Stimulated activated CD4-positive, alpha-beta T cell treated with anti-CD3 and anti-CD28 coated beads, TNF-alpha, amount 100 ng/mL, for 1 hour (primary cell): ENCODE results near the gene CPVL.
A peak's percentile ranks its signal among the peaks of the same experiment; 100 is the strongest.
"Not testable (repeated sequence)": the region's sequence is repeated elsewhere in the genome, so short reads cannot be mapped to it uniquely, and the experiment has no call there.

Experiments used
- DNase-seq, 3 donors: peaks; one replicate each; pipeline ENCODE4 v3.0.0-alpha.2; 2020; ENCODE audit warnings: low read depth in 3 of 3, low spot score in 1 of 3

The CPVL gene

DNA sequence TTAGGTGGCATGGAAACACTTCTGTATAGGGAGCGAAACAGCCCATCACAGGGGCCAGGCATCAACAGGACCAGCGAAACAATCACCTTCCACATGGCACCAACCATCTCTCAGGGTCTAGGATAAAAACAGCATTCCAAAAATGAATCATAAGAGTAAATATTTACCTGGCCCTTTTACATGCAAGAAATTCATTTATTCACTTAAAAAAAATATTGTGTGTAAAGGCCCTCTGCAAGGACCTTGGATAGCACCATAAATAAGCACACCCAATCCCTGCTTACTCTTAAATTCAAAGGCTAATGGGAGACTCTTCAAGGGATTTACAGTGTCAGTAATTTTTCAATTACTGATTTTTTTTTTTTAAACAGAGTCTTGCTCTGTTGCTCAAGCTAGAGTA, 25.4 kb downstream of the CPVL start:
- no peak for DNase-seq

DNA sequence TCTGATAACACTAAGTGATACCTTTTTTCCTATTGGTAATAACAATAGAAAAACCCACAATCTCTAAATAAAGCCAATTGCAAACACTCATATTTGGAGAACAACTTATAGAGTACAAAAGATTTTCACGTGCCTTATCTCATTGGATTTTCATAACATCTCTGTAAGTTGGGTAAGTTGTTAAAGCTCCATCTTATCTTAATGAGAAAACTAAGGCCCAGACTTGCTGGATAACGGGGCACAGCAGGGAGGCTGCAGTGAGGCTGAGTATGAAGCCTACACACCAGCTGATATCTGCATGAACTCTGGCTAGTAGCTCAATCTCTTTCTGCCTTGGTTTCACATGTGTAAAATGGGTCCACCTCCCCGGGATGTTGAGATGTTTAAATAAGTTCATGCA, 26.8 kb downstream of the CPVL start:
- DNase-seq = no peak

DNA sequence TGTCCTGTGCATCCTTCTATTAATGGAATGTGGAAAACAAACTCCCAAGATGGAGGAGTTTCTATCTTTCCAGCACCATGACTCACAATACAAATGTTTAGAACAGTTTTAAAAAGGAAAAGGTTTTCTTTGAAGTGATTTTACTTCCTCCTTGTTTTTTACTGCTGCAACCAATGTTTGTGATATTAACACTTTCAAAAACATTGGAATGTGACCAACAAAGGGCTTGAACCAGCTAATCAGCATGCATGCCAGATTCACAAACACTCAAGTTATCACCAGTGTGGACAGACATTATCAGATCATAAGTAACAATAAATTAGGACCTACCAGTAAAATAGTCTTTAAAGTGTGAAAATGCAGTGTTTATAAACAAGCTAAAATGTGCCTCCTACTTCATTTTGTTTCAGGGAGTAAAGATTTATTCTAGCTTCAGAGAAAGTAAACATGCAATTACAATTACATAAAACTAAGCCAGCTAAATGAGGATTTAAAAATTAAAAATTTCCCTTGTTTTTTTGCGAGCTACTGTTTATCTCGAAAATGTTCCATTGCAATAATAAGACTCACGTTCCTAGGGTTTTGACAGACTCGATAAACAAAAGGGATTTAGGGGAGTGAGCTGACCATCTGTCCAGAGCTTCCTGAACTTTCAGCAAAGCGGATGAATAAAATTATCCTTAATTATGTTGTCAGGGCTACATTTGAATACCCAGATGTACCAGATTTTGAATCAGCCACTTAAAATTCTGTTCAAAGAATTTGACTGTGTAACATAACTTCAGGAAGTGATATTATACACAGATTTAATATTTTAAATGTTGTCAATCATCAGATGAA, 29.8 kb downstream of the CPVL start:
- no peak for DNase-seq

DNA sequence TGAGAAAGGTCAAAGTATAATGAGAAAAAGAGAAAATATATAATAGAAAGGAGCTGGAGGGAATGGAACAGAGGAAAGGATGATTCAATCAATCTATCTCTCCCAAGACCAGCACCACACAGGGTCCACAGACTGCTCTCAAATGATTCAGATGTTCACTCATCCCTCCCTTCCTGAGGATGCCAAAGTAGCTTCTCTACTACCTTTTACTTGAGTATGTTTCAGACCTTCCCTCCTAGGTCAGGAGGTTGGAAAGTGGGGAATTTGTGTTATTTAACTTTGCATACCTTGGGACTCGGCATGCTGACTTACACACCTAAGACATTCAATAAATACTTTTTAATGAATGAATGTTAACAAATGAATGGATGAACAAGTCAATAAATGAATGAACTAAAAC, 30.6 kb downstream of the CPVL start:
- DNase-seq = no peak

DNA sequence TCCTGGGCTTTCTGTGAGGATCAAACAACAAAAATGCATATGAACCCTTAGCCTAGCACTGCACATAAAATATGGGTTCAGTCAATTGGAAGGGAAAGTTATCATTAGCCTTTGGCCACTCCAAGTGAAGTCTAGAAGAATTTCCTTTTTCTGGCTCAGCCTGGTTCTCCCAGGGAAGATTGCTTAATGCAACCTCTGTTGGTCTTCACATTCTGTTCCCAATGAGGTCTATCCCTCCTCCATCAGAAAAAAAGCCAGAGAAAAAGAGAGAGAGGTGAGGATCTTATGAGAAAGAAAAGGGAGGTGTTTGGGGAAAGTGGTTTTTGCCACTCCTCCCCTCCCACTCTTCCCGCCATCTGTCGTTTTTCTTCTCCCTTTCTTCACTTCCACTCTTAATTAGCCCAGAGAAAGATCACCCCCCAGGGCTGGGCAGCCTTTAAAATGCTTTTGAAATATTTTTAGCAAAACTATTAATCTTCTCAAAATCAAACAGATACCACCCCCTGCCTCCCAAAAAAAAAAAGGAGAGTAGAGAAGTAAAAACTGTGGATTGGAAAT, 31.1 kb downstream of the CPVL start:
- DNase-seq = no peak

DNA sequence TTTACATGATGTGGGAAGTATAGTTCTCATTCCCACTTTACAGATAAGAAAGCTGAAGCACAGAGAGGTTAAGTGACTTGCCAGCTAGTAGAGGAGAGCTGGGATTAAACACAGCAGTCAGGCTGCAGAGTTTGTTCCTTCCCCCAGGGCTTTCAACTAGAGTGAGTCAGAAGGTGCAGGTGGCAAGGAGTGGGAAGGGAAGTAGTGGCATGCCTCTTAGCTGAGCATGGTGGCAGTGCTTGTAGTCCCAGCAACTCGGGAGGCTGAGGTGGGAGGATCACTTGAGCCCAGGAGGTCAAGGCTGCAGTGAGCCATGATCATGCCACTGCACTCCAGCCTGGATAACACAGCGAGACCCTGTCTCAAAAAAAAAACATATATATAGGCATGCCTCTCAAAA, 32.1 kb downstream of the CPVL start:
- not testable (repeated sequence) for DNase-seq

DNA sequence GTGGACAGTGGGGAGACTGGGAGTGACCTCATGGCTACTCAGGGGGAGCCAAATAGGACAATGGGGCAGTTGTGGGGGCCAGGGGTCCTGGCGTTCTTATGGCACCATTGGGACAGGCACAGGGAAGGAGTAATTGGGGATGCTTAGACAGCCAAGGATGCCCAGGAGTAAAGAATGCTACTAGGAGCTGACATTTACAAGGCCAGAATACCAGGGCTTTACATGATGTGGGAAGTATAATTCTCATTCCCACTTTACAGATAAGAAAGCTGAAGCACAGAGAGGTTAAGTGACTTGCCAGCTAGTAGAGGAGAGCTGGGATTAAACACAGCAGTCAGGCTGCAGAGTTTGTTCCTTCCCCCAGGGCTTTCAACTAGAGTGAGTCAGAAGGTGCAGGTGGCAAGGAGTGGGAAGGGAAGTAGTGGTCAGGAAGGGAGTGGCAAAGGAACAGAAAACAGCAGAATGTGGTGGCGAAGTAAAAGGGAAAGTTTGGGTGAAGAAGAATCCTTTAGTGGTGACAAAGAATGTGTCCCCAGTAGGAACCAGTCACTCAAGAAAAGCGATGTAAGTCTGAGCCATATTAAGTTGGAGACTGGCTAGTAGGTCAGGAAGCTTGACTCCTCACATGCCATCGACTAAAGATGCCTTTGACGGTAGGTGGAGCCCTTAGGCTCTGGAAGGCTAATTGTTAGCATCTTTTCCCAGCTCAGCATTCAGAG, 32.8 kb downstream of the CPVL start:
- DNase-seq = no peak

DNA sequence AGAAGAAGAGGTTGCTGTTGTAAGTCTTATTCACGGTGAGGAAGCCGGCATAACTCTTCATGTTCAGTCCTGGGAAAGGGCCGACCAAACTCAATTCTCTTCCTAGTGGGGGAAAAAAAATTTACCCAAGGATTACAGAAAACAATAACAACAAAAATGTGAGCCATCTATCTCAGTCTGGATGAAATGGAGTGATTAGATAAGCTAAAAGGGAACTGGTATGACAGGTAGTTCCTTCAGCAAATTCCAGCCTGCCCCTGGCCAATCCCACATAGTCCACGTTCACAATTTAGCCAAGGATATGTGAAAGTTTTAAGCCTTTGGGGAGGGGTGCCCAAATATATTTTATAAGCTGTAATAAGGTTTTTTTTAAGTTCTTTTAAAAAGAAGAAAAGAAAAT, 33.6 kb downstream of the CPVL start:
- DNase-seq = no peak

DNA sequence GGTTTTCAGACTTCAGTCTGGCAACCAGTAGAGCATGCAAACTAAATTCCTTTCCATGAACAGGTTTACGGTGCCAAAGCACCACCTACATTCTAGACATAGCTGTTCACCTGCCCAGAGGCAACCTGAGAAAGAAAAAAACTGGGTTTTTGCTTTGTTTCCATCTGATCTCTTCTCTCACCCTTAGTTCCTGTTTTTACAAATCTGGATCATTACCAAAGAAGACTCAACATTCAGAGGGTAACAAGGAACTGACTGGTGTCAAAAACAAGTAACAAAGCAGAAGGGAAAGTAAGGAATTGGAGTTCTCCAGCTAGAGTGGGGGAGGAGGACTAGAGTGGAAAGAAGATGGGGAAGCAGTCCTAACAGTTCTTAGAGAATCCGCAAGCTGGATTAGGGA, 36.4 kb downstream of the CPVL start:
- no peak for DNase-seq

DNA sequence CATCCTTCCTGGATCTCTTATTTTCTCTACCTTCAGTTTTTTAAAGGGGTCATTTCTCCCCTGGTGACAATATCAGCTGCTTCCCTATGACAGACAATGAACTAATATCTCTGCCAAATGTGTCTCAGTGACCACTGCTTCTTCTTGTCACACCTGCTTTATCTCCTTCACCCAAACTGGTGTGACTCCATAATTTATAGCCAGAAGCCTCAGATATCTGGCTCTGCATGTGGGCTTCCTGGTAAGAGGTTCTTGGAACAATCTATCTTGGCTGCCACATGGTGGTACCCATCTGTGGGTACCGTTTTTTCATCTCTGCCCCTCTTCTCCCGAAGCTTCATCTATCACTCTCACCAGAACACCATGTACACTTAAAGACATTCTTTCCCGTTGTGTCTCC, 37.0 kb downstream of the CPVL start:
- DNase-seq = no peak

DNA sequence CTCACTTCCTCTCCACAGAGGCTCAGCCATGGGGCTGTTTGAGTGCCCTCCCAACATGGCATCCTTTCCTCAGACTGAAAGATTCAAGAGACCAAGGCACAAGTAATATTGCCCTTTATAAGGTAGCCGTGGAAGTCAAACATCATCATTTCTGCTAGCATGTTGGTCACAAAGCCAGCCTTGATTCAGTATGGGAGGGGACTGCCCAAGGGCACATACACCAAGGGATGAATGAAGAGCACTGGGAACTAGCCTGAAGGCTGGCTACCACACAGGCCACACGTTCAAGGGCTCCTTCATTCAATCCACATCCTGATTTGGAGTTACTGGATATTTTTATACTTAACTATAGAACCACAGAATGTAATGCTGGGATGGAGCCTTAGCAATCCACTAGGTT, 39.3 kb downstream of the CPVL start:
- DNase-seq = no peak

DNA sequence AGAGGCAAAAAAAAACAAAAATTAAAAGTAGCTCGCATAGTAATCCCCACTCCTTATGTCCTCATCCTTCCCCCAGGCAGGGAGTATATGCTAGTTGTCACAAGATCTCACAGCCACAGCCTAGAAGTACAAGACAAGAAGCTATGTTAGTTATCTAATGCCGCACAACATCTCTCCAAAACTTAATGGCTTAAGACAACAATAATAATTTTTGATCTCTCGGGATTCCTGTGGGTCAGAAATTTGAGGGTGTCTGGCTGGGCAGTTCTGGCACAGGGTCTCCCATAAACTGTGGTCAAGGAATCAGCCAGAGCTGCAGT, 39.7 kb downstream of the CPVL start:
- DNase-seq = no peak

DNA sequence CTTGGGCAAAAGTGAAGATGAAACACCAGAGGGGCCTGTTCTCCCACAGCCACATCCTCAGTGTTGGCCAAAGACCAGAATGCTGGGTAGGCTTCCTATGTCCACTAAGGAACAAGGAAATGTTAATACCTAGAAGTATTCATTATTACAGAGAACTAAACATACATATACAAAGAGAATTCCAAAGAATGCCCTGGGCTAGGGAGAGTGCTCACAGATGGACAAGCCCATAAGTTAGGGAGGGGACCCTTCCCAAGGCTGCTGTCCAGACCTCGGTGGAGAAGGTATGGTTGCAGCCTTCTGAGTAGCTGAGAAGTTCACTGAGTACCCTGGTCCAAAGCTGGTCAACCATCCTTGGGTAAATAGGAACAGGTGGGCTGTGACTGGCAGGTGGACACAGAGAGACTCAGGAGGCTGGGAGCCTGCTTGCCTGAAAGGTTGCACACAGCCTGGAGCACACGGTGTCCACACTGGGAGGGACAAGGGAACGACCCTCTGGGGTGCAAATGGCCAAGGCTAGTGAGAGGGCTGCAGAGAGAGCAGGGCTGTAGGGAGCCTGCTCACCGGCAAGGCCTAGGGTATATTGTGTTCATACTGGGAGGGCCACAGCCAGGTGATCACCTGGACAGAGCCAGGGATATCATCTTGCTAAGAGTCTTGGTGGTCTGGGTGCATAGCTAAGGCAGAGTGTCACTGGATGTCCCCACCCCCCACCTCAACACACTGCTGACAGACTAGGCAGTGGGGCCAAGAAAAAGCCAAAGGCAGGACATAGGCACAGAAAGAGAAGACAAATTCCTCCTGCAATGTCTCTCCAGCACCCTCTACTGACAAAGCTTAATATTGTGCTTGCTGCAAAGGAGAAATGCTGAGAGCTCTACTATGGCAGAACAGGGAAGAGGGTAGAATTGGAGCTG, 40.3 kb downstream of the CPVL start:
- no peak for DNase-seq

DNA sequence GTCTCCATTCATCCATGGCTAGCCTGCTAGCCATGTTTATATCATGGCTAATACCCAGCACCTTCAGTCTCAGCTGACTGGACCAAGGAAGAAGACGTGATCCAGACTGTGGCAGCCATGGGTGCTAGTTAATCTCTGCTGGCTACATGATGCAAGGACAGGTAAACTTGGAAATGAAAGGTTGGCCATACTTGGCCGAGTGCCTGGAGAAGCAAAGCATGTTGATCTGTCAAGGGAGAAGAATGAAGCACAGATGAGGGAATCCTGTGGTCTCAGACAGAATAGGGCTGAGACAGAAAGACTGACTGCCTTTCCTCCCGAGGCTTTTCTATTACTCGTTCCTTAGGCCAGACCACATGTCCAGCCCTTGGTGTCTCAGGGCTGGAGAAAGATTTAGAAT, 41.1 kb downstream of the CPVL start:
- no peak for DNase-seq

DNA sequence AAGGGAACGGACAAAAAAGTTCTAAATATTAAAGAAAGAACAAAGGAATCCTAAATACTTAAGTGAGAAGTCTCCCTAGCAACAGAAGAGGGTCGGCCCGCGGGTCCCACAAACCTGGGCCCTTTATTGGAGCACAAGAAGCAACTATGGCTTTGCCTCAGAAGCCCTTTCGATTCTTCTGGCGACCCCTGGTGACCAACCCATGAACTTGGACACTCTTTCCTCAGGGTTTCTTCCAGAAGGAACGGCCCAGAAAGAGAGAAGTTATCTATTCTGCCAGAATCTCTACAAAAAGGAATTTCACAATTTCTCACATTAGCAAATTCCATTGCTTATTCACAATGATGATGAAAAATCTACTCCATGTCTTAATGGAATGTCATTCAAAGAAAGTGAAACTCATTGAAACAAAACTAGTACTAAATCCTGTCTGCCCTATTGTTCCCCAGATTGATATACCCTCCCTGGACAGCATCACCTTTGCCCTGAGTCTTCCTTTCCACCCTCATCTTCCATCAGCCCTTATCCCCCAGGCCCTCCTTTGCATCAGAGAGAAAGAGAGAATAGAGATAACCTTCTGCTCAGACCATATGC, 43.7 kb downstream of the CPVL start:
- DNase-seq = peak in 1 of 3 donors; percentile 3

DNA sequence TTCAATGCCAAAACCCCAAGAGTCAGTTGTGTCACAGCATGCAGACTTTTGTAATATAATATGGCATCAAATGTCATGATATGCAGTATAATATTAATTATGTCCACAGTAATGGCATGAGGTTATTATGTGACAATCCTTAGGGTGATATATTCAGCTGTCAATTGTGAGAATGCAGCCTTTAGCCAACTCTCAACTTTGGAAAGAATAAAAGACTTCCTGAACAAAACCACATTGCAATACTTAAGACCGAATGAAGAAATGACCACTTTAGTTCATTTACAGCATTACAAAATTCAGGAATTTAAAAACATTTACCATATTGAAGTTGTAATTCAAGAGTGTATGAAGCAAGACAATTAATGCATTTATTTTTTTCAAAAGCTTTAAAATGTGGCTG, 45.4 kb downstream of the CPVL start:
- no peak for DNase-seq

DNA sequence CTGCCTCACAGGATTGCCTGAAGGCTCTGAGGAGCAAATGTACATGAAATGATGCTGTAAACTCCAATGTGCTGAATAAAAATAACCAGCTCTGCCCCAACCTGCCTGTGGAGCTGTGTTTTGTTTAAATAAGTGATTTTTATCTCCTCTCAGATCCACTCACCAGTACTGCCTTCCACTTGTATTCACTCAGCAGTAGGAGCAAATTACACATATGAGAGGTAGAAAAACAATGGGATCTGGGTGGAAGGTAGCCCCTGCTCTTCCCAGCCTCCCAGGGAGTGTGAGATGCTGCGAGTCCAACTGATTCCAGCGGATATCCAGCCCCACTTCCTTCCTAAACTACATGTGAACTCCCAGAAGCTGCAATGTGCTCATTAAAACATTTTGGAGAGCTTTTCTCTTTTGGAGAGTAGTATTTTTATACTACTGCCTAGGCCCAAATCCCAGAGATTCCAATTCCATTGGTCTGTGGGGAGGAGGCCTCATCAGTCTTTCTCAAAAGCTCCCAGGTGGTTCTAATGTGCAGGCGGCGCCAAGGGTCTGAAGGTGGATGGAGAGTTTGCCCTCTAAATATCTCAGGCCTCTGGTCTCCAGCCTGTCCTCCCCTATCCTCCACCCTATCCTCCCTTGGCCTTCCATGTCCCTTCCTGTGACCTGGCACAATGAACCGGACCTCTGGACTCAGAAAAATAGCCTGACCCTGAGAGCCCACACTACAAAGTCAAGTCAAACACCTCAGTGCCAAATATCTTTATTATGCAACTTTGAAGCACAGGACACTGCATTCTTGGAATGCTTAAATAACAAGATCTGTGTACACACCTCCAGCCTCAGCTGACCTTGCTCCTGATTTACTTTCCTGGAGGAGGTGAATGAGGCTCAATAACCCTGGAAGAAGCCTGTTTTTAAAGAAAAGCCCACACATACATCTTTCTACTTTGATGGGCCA, 46.2 kb downstream of the CPVL start:
- no peak for DNase-seq

DNA sequence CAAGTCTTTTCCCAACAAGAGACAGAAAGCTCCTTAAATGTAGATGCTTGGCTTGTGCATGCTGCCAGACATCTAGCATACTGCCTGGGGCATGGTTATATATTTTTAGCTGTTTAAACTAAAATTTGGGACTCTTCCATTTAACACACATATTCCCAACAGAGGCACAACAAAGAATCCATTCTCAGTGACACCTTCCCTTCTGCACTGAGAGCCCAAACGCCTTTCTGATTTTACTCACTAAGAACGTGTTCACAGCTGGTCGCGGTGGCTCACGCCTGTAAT, 49.9 kb downstream of the CPVL start:
- DNase-seq = no peak

DNA sequence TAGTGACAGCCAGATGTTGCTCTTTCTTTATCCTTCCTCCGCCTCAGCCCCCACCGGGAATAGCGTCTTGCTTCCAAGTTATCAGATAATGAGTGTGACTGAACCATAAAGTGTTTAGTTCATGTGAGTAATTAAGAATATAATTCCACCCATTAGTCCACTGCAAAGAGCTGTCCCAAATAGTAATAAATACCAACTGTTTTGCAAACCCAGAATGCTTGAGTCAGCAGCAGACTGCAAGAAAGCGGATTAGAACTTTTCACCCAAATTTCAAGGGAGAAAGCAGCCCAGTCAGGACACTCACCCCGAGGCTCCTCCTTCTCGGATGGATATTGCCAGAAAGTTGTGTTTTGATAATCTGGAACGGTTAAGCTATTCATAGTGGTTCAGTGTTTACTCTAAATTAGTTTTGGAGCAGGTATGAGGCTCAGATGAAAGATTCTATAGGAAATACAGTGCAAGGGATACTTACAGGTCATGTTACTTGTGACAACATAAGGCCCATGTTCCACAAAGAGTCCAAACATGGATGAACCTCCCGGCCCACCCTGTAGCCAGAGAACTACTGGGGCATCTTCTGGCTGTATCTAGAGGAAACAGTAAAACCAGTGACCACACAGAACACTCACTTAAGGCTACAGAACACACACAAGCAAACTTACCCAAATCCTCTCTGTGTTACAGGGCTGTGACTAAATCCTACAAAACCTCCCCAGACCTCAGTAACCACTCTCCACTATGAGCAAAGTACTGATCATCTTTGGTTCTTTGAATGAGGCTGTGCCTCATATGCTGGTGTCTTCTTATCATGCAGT, 50.5 kb downstream of the CPVL start:
- no peak for DNase-seq
